Heart left ventricle (tissue), 16 donors: ENCODE measurements around the gene DGKB. TPM values are rescaled to one million over a fixed set of nuclear protein-coding genes. Genes with fewer than 3 reads are reported as not detected.

ENCODE experiments used
- ATAC-seq, 4 donors: fragments of 200-7000 bp; cut with Tn5 transposase; one replicate each; pipeline ENCODE4 v1.9.1; 2020 to 2022; ENCODE audit warnings: moderate library complexity in 4 of 4, mild to moderate bottlenecking in 3 of 4, moderate number of reproducible peaks in 1 of 4
- DNase-seq, 5 donors: peaks; one replicate each; pipeline ENCODE4 v3.0.0-alpha.2; 2020
- H3K27ac ChIP-seq, 12 donors: fragments of 200-600 bp; sonication (generic) in 4 of 12; one replicate each; pipeline versions ENCODE4 v1.5.0 to v1.8.0; 2016 to 2022; ENCODE audit warnings: mild to moderate bottlenecking in 2 of 12
- H3K27me3 ChIP-seq, 9 donors: fragments of 200-600 bp; sonication (generic) in 2 of 9; one replicate each; pipeline versions ENCODE4 v1.5.1 to v1.8.0; 2016 to 2022; ENCODE audit warnings: mild to moderate bottlenecking in 3 of 9
- H3K36me3 ChIP-seq, 9 donors: fragments of 200-600 bp; sonication (generic) in 2 of 9; one replicate each; pipeline versions ENCODE4 v1.5.0 to v1.8.0; 2018 to 2022; ENCODE audit warnings: mild to moderate bottlenecking in 2 of 9
- H3K4me1 ChIP-seq, 12 donors: fragments of 200-600 bp; sonication (generic) in 4 of 12; one replicate each; pipeline versions ENCODE4 v1.5.0 to v1.8.0; 2016 to 2022; ENCODE audit warnings: mild to moderate bottlenecking in 3 of 12
- H3K4me3 ChIP-seq, 12 donors: fragments of 200-600 bp; sonication (generic) in 4 of 12; one replicate each; pipeline versions ENCODE4 v1.5.0 to v1.8.0; 2017 to 2022; ENCODE audit warnings: mild to moderate bottlenecking in 9 of 12, moderate library complexity in 4 of 12
- H3K9me3 ChIP-seq, 12 donors: fragments of 200-600 bp; sonication (generic) in 4 of 12; one replicate each; pipeline versions ENCODE4 v1.5.0 to v1.8.0; 2016 to 2022; ENCODE audit warnings: mild to moderate bottlenecking in 1 of 12
- POLR2A ChIP-seq, 2 donors: fragments of 450-650 bp; IDR thresholded peaks; one replicate each; pipeline ENCODE4 v1.6.1; 2017; ENCODE audit warnings: antibody characterized with exemption in 2 of 2, mild to moderate bottlenecking in 2 of 2, moderate library complexity in 2 of 2
- WGBS, 4 donors: extraction: QIAGEN DNeasy Blood & Tissue Kit in 2 of 4; methylation state at CpG; one replicate each; pipeline versions ENCODE4 v1.1.5 to v1.1.7; 2013 to 2018; 5-methylcytosine and 5-hydroxymethylcytosine counted together
- intact Hi-C, 10 donors: fragments of 100-400 bp; cut with DNase I; formaldehyde crosslinking; loops; one replicate each; pipeline versions ENCODE4 v1.11.1 to v1.14.2; 2022
- polyA plus RNA-seq, 2 donors: library from polyadenylated mRNA; stranded (reverse); fragments of 200-250 nt; gene quantifications; one replicate each; pipeline ENCODE4 v1.2.3, GENCODE V29; 2013
- total RNA-seq, 9 donors: library from RNA; depleted of rRNA in 2 of 9; stranded (reverse); fragments of >200 nt in 2 of 9; fragmentation: NEBNext Ultra II Directional in 3 of 9; extraction: Animal tissue kit (Norgen Biotek cat#: 25700) in 3 of 9; gene quantifications; one replicate each; pipeline versions ENCODE4 v1.1.0 to v1.2.4, GENCODE V29; 2016 to 2023
- TF ChIP-seq, protein P1 (sequence below), 12 donors: fragments of 200-600 bp; sonication (generic) in 4 of 12; IDR thresholded peaks; one replicate each; pipeline versions ENCODE4 v1.5.0 to v1.8.0; 2018 to 2022; ENCODE audit warnings: antibody characterized with exemption in 12 of 12, mild to moderate bottlenecking in 5 of 12
- donor health status: ischemic (EF 13 %, LVEDD 7.1; RV severe dilation, severe dysfunction).
- donor health status: healthy with polysubstance abuse.
- donor health status: DM: no; HTN: yes; CAD: no.
- donor health status: DM: no; HTN: no; CAD: no.
- donor health status: ischemic (EF 25% LVEDD 6.9; RV normal size, moderate dysfunction).
- donor health status: ischemic (EF 25% LVEDD 5.7; RV mildly dilated, moderate dysfunction).
- donor health status: healthy.
- donor health status: DM: yes; HTN: yes; CAD: no.
- donor health status: ischemic (EF 35%, LVEDD 5.7; RV mildly dilated, moderate dysfunction).
- donor health status: nonischemic (EF 11% LVEDD 7.7; RV severe dilation, severe dysfunction).
- donor health status: DM: yes; HTN: yes; CAD: no.
- donor health status: PGD.
- donor health status: ischemic (EF 29% LVEDD 5.4; RV normal size, mild dysfunction).
- donor health status: nonischemic (EF 23%, LVEDD 6.1; RV moderate dilation, normal function).

The DGKB gene
- total and polyA plus RNA-seq, 11 donors = 0.08 to 1.6 (median 0.47) TPM; not detected in 1

DNA sequence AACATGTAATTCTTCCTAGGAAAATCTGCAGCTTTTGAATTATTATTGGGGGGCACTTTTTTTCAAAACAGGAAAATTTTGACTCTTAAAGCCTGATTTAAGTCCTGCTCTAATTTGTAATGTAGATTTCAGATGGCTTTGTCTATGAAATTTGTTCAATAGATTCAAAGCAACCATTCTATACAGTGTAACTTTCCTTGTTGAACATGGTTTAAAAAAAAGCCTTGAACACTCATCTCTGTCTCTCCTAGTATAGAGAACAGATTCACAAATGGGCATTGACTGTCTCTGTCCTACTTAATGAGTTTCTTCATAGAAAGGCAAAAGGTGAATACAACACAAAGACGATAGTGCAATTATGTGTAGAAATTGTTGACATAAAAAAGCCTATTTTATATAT lies 643.7 kb downstream of the DGKB start:
- no peak overlapping the region for H3K4me3 ChIP-seq
- H3K4me1 ChIP-seq = no peaks in the 10 kb centered on the region
- ATAC-seq (no peak), DNase-seq (no peak)
- H3K36me3 ChIP-seq = no peaks in the 10 kb centered on the region
- intact Hi-C loops = no loop called here
- 85 to 92% (median 90%) methylated on average over 1 of the region's 1 CpG for WGBS, 4 donors
- TF ChIP-seq POLR2A (IDR thresholded peaks at IDR 0.05) = no peak
- TF ChIP-seq, protein P1, sequence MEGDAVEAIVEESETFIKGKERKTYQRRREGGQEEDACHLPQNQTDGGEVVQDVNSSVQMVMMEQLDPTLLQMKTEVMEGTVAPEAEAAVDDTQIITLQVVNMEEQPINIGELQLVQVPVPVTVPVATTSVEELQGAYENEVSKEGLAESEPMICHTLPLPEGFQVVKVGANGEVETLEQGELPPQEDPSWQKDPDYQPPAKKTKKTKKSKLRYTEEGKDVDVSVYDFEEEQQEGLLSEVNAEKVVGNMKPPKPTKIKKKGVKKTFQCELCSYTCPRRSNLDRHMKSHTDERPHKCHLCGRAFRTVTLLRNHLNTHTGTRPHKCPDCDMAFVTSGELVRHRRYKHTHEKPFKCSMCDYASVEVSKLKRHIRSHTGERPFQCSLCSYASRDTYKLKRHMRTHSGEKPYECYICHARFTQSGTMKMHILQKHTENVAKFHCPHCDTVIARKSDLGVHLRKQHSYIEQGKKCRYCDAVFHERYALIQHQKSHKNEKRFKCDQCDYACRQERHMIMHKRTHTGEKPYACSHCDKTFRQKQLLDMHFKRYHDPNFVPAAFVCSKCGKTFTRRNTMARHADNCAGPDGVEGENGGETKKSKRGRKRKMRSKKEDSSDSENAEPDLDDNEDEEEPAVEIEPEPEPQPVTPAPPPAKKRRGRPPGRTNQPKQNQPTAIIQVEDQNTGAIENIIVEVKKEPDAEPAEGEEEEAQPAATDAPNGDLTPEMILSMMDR (IDR thresholded peaks at IDR 0.05) = no peak
- no peaks in the 10 kb centered on the region for H3K9me3 ChIP-seq
- H3K27me3 ChIP-seq = no peaks in the 10 kb centered on the region
- H3K27ac ChIP-seq = no peak overlapping the region

GRCh38 chr7:14258441-14258840 lies 644.1 kb downstream of the DGKB start:
- Histone ChIP-seq H3K36me3 (no peaks in the 10 kb centered on the region), H3K4me1 (no peaks in the 10 kb centered on the region), H3K9me3 (no peaks in the 10 kb centered on the region), H3K27ac (no peak overlapping the region), H3K27me3 (no peaks in the 10 kb centered on the region), H3K4me3 (no peak overlapping the region)
- DNase-seq (no peak), ATAC-seq (no peak)
- TF ChIP-seq POLR2A (IDR thresholded peaks at IDR 0.05) = no peak
- TF ChIP-seq, protein P1 (IDR thresholded peaks at IDR 0.05) = no peak
- 87 to 96% (median 93%) methylated on average over 2 of the region's 2 CpGs for WGBS, 4 donors
- intact Hi-C loops = no loop called here

GRCh38 chr7:14252458-14252857 lies 650.1 kb downstream of the DGKB start:
- no peaks in the 10 kb centered on the region for H3K4me1 ChIP-seq
- 82 to 91% (median 89%) methylated on average over 3 of the region's 3 CpGs for WGBS, 4 donors
- H3K27me3 ChIP-seq = no peaks in the 10 kb centered on the region
- no peak for TF ChIP-seq POLR2A (IDR thresholded peaks at IDR 0.05)
- TF ChIP-seq, protein P1 (IDR thresholded peaks at IDR 0.05) = no peak
- no peak overlapping the region for H3K27ac ChIP-seq
- H3K4me3 ChIP-seq = no peak overlapping the region
- intact Hi-C loops = no loop called here
- peaks cover 0 to 11% (median 0%) of the 10 kb centered on the region in 12 donors for H3K9me3 ChIP-seq
- DNase-seq = no peak
- no peaks in the 10 kb centered on the region for H3K36me3 ChIP-seq
- no peak for ATAC-seq

- ATAC-seq = peak in 3 of 4 donors; percentile 30 to 69 (median 51)
- WGBS, 4 donors = 65 to 72% (median 70%) methylated on average over 5 of the region's 5 CpGs
- TF ChIP-seq POLR2A (IDR thresholded peaks at IDR 0.05) = no peak
- TF ChIP-seq, protein P1 (IDR thresholded peaks at IDR 0.05) = no peak
- DNase-seq = no peak
- Histone ChIP-seq H3K27me3 (no peaks in the 10 kb centered on the region), H3K4me1 (peaks cover 0 to 4% (median 0%) of the 10 kb centered on the region in 12 donors), H3K9me3 (no peaks in the 10 kb centered on the region), H3K27ac (peak overlapping the region in 2 of 12 donors; percentile 6 to 22), H3K4me3 (no peak overlapping the region), H3K36me3 (no peaks in the 10 kb centered on the region)
- intact Hi-C loops = no loop called here
Measured at GRCh38 chr7:14242175-14242574, 660.4 kb downstream of the DGKB start.
